C4-2B (cell line): ENCODE results near the gene FFAR3.

Experiments used
- ZFX ChIP-seq: fragments of 450-650 bp; IDR thresholded peaks from 2 replicates; pipeline ENCODE4 v1.6.1; 2017
- TF ChIP-seq, protein P1 (sequence below): fragments of 450-650 bp; conservative IDR thresholded peaks from 2 replicates; pipeline ENCODE4 v1.5.1; 2017; ENCODE audit warnings: mild to moderate bottlenecking

DNA sequence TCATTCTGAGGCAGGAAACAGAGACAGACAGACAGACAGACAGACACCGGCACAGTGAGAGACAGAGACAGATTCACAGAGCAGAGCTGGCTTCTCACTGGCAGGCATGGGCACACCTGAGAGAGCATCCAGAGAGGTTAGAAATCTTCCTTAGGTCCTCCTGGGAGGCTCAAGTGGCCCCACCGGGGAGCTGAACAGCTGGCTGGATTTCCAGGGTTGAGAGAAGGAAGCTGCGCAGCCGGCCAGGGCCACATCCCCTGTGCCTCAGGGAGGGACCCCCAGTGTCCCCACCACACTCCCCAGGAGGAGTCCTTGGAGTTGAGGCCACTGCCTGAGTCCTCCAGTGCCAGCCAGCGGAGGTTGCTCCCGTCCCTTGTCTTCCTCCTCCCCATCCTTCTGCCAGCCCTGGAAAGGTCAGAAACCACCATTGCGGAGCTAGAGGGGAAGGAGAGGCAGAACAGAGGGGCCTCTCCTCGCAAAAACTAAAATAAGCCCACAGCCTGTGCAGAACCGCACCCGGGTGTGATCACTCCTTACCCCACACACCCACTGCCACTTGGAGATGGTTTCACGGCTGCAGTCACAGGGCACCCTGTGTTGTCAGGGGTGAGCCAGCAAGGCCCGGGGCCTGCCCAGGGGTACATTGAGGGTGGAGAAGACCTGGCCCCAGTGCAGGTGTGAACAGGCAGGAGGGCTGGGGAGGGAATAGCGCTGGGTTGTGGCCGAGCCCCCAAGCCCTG is 4.2 kb downstream of the FFAR3 start:
- TF ChIP-seq, protein P1, sequence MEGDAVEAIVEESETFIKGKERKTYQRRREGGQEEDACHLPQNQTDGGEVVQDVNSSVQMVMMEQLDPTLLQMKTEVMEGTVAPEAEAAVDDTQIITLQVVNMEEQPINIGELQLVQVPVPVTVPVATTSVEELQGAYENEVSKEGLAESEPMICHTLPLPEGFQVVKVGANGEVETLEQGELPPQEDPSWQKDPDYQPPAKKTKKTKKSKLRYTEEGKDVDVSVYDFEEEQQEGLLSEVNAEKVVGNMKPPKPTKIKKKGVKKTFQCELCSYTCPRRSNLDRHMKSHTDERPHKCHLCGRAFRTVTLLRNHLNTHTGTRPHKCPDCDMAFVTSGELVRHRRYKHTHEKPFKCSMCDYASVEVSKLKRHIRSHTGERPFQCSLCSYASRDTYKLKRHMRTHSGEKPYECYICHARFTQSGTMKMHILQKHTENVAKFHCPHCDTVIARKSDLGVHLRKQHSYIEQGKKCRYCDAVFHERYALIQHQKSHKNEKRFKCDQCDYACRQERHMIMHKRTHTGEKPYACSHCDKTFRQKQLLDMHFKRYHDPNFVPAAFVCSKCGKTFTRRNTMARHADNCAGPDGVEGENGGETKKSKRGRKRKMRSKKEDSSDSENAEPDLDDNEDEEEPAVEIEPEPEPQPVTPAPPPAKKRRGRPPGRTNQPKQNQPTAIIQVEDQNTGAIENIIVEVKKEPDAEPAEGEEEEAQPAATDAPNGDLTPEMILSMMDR: no peak
- TF ChIP-seq ZFX: no peak
